Tibial nerve (tissue), 3 donors: ENCODE measurements around the gene EML5.

Experiments used
- POLR2A ChIP-seq, 2 donors: fragments of 450-650 bp; IDR thresholded peaks; one replicate each; pipeline ENCODE4 v1.6.1; 2017; ENCODE audit warnings: antibody characterized with exemption in 2 of 2, mild to moderate bottlenecking in 2 of 2, moderate library complexity in 2 of 2
- TF ChIP-seq, protein P1 (sequence below), 5 experiments: fragments of 200-600 bp in 3 of 5; fragments of 450-650 bp in 2 of 5; sonication (generic) in 3 of 5; IDR thresholded peaks; one replicate each; pipeline ENCODE4 v1.5.1; 2016 to 2019; ENCODE audit warnings: antibody characterized with exemption in 5 of 5, mild to moderate bottlenecking in 3 of 5, moderate library complexity in 2 of 5

DNA sequence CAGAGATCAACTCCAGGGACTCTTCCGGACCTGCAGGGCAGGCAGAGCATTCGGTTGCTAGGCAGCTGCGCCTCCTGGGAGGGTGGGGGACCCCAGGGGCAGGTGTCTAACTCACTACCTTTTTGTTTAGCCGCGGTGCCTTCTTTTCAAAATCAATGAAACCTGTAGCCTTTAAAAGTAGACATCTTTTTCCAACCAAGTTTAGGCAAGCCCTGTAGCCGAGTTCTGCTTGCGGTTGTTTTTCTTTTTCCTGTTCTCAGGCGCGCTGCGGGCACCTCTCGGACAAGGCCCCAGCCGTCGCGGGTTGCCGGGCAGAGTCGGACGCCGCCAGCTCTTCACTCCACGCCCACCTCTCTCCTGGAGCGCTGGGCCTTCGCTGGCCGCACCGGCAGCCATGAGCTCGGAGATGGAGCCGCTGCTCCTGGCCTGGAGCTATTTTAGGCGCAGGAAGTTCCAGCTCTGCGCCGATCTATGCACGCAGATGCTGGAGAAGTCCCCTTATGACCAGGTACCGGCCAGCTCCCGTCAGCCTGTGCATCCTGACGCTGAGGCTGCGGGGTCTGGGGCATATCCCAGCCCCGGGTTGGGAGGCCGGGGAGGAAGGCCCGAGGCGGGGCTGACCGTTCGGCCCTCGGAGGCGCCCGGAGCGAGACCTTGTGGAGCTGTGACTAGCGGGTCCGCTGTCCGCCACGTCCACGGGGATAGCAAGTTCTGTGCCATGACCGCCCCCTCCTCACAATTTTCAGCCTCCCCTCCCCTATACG is 31.7 kb upstream of the EML5 start, which contains the start of gene TTC8:
- peak in 1 of 2 donors; percentile 51 for TF ChIP-seq POLR2A (IDR thresholded peaks at IDR 0.05)
- TF ChIP-seq, protein P1, sequence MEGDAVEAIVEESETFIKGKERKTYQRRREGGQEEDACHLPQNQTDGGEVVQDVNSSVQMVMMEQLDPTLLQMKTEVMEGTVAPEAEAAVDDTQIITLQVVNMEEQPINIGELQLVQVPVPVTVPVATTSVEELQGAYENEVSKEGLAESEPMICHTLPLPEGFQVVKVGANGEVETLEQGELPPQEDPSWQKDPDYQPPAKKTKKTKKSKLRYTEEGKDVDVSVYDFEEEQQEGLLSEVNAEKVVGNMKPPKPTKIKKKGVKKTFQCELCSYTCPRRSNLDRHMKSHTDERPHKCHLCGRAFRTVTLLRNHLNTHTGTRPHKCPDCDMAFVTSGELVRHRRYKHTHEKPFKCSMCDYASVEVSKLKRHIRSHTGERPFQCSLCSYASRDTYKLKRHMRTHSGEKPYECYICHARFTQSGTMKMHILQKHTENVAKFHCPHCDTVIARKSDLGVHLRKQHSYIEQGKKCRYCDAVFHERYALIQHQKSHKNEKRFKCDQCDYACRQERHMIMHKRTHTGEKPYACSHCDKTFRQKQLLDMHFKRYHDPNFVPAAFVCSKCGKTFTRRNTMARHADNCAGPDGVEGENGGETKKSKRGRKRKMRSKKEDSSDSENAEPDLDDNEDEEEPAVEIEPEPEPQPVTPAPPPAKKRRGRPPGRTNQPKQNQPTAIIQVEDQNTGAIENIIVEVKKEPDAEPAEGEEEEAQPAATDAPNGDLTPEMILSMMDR (IDR thresholded peaks at IDR 0.05) = no peak
